H9 (cell line): ENCODE data around the gene GLT1D1. TPM values are rescaled to one million over a fixed set of nuclear protein-coding genes. Genes with fewer than 3 reads are reported as not detected.

Source experiments
- DNase-seq: peaks from one replicate; pipeline ENCODE4 v3.0.0-alpha.2; 2017
- H2AFZ ChIP-seq: one replicate; pipeline ENCODE4 v1.6.1; 2013; ENCODE audit warnings: mild to moderate bottlenecking, low read length, control low read depth, moderate library complexity
- H2AK5ac ChIP-seq: 2 replicates; pipeline ENCODE4 v1.6.1; 2013; ENCODE audit warnings: low read length, control low read depth, mixed read lengths; ENCODE audit not compliant: insufficient read length
- H2BK120ac ChIP-seq: one replicate; pipeline ENCODE4 v1.6.1; 2013; ENCODE audit warnings: low read depth, mild to moderate bottlenecking, low read length, control low read depth, inconsistent platforms; ENCODE audit not compliant: poor library complexity, severe bottlenecking
- H2BK12ac ChIP-seq: 2 replicates; pipeline ENCODE4 v1.6.1; 2013; ENCODE audit warnings: low read length, control low read depth, mixed read lengths, low read depth; ENCODE audit not compliant: insufficient read length
- H2BK15ac ChIP-seq: 2 replicates; pipeline ENCODE4 v1.6.1; 2013; ENCODE audit warnings: low read depth, low read length, control low read depth
- H2BK20ac ChIP-seq: one replicate; pipeline ENCODE4 v1.6.1; 2013; ENCODE audit warnings: low read depth, mild to moderate bottlenecking, low read length, control low read depth, inconsistent platforms; ENCODE audit not compliant: poor library complexity, severe bottlenecking
- H2BK5ac ChIP-seq: 2 replicates; pipeline ENCODE4 v1.6.1; 2013; ENCODE audit warnings: low read length, control low read depth, mixed read lengths; ENCODE audit not compliant: insufficient read length
- H3K14ac ChIP-seq: 2 replicates; pipeline ENCODE4 v1.6.1; 2013; ENCODE audit warnings: low read length, control low read depth; ENCODE audit not compliant: insufficient read depth
- H3K18ac ChIP-seq: 2 replicates; pipeline ENCODE4 v1.6.1; 2013; ENCODE audit warnings: low read depth, mild to moderate bottlenecking, mixed read lengths, low read length, control low read depth; ENCODE audit not compliant: insufficient read length
- H3K23ac ChIP-seq: 2 replicates; pipeline ENCODE4 v1.6.1; 2013; ENCODE audit warnings: low read length, control low read depth, mixed read lengths, low read depth; ENCODE audit not compliant: insufficient read length
- H3K23me2 ChIP-seq: 2 replicates; pipeline ENCODE4 v1.6.1; 2013; ENCODE audit warnings: low read depth, mild to moderate bottlenecking, mixed read lengths, low read length, control low read depth; ENCODE audit not compliant: insufficient read length, poor library complexity, severe bottlenecking
- H3K27ac ChIP-seq: 2 replicates; pipeline ENCODE4 v1.5.1; 2013; ENCODE audit warnings: low read length, control low read depth, mixed read lengths, low read depth; ENCODE audit not compliant: insufficient read length
- H3K27me3 ChIP-seq: 2 replicates; pipeline ENCODE4 v1.6.1; 2013; ENCODE audit warnings: low read length, control low read depth, inconsistent platforms; ENCODE audit not compliant: insufficient read depth
- H3K4ac ChIP-seq: 2 replicates; pipeline ENCODE4 v1.6.1; 2013; ENCODE audit warnings: low read depth, mild to moderate bottlenecking, control low read depth, inconsistent platforms, low read length, moderate library complexity
- H3K4me1 ChIP-seq: 2 replicates; pipeline ENCODE4 v1.6.1; 2013; ENCODE audit warnings: low read length, control low read depth, inconsistent platforms; ENCODE audit not compliant: insufficient read depth
- H3K4me2 ChIP-seq: 2 replicates; pipeline ENCODE4 v1.6.1; 2013; ENCODE audit warnings: low read length, control low read depth, mixed read lengths; ENCODE audit not compliant: insufficient read length, insufficient read depth
- H3K56ac ChIP-seq: 2 replicates; pipeline ENCODE4 v1.6.1; 2013; ENCODE audit warnings: low read depth, mild to moderate bottlenecking, mixed read lengths, low read length, control low read depth; ENCODE audit not compliant: insufficient read length
- H3K79me1 ChIP-seq: 2 replicates; pipeline ENCODE4 v1.6.1; 2013; ENCODE audit warnings: low read depth, mild to moderate bottlenecking, moderate library complexity, low read length, control low read depth, inconsistent platforms; ENCODE audit not compliant: insufficient read depth, poor library complexity, severe bottlenecking
- H3K79me2 ChIP-seq: 2 replicates; pipeline ENCODE4 v1.6.1; 2013; ENCODE audit warnings: low read length, control low read depth, inconsistent platforms; ENCODE audit not compliant: insufficient read depth
- H3K9ac ChIP-seq: 2 replicates; pipeline ENCODE4 v1.6.1; 2013; ENCODE audit warnings: low read length, control low read depth, mixed read lengths; ENCODE audit not compliant: insufficient read length; ENCODE audit errors: extremely low read depth
- H3K9me3 ChIP-seq: one replicate; pipeline ENCODE4 v1.6.1; 2013; ENCODE audit warnings: low read depth, low read length, inconsistent platforms; ENCODE audit not compliant: control insufficient read depth
- H3T11ph ChIP-seq: one replicate; pipeline ENCODE4 v1.6.1; 2013; ENCODE audit warnings: mild to moderate bottlenecking, low read length, control low read depth, inconsistent platforms
- H4K20me1 ChIP-seq: one replicate; pipeline ENCODE4 v1.6.1; 2013; ENCODE audit not compliant: control insufficient read depth, insufficient read length, insufficient read depth
- H4K5ac ChIP-seq: 2 replicates; pipeline ENCODE4 v1.6.1; 2013; ENCODE audit warnings: low read depth, mild to moderate bottlenecking, mixed read lengths, low read length, control low read depth; ENCODE audit not compliant: insufficient read length
- H4K8ac ChIP-seq: replicated peaks from 2 replicates; pipeline ENCODE4 v1.6.1; 2013; ENCODE audit warnings: low read length, control low read depth, mixed read lengths, low read depth; ENCODE audit not compliant: insufficient read length
- H4K91ac ChIP-seq: 2 replicates; pipeline ENCODE4 v1.6.1; 2013; ENCODE audit warnings: low read depth, mild to moderate bottlenecking, moderate library complexity, mixed read lengths, low read length, control low read depth; ENCODE audit not compliant: insufficient read length
- H3K27ac Mint-ChIP-seq, 3 experiments: 2 replicates in 2 of 3; 3 replicates in 1 of 3; pipeline ENCODE4 v1.8.0; 2020 to 2021; ENCODE audit warnings: mixed read lengths in 3 of 3, mild to moderate bottlenecking in 1 of 3, moderate library complexity in 1 of 3
- H3K27me3 Mint-ChIP-seq: 2 replicates; pipeline ENCODE4 v1.8.0; 2021; ENCODE audit warnings: low read depth, mild to moderate bottlenecking, moderate library complexity, mixed read lengths
- H3K36me3 Mint-ChIP-seq, 3 experiments: 2 replicates in 2 of 3; 3 replicates in 1 of 3; pipeline ENCODE4 v1.8.0; 2020 to 2021; ENCODE audit warnings: low read depth in 3 of 3, mixed read lengths in 3 of 3; ENCODE audit not compliant: insufficient read depth in 1 of 3
- H3K4me1 Mint-ChIP-seq, 2 experiments: 2 replicates each; pipeline ENCODE4 v1.8.0; 2020; ENCODE audit warnings: mixed read lengths in 2 of 2
- H3K4me3 Mint-ChIP-seq, 2 experiments: 2 replicates in 1 of 2; 3 replicates in 1 of 2; pipeline ENCODE4 v1.8.0; 2020 to 2021; ENCODE audit warnings: mild to moderate bottlenecking in 2 of 2, mixed read lengths in 2 of 2, moderate library complexity in 1 of 2
- H3K9me3 Mint-ChIP-seq, 2 experiments: 2 replicates in 1 of 2; 3 replicates in 1 of 2; pipeline ENCODE4 v1.8.0; 2020; ENCODE audit warnings: mild to moderate bottlenecking in 2 of 2, mixed read lengths in 2 of 2, moderate library complexity in 1 of 2
- CTCF ChIP-seq: fragments of 200-600 bp; sonication (generic); conservative IDR thresholded peaks from 3 replicates; pipeline ENCODE4 v1.8.0; 2021; ENCODE audit warnings: antibody characterized with exemption, mild to moderate bottlenecking
- WGBS: extraction: QIAGEN DNeasy Blood & Tissue Kit; methylation state at CpG from one replicate; pipeline ENCODE4 v1.1.7; 2013; ENCODE audit warnings: missing lambda C conversion rate, low lambda C conversion rate, mixed read lengths; ENCODE audit not compliant: insufficient read length; ENCODE audit errors: extremely low coverage; 5-methylcytosine and 5-hydroxymethylcytosine counted together
- total RNA-seq: library from RNA; stranded (reverse); gene quantifications from 2 replicates; pipeline ENCODE4 v1.2.1, GENCODE V29; 2021

Gene GLT1D1
- total RNA-seq, 1 experiment from 2014 or later, result 7.0 TPM

GRCh38 chr12:128947209-128947608 lies 93.9 kb downstream of the GLT1D1 start:
- H3K56ac ChIP-seq, result no peak overlapping the region
- H2AK5ac ChIP-seq, result no peak overlapping the region
- H4K5ac ChIP-seq, result no peak overlapping the region
- H3K27me3 Mint-ChIP-seq, result no peaks in the 10 kb centered on the region
- no peak for TF ChIP-seq CTCF
- no peak overlapping the region for H3K4ac ChIP-seq
- no peak overlapping the region for H2BK12ac ChIP-seq
- H3K79me2 ChIP-seq, result no peaks in the 10 kb centered on the region
- H3K27ac Mint-ChIP-seq, result peak overlapping the region in 1 of 3 experiments; percentile 5; a peak in 1 of 7 replicates
- H3K18ac ChIP-seq, result no peak overlapping the region
- no peaks in the 10 kb centered on the region; the same call in 1 of the 2 replicates for H3K27me3 ChIP-seq
- H3K9me3 ChIP-seq, result no peaks in the 10 kb centered on the region
- no peaks in the 10 kb centered on the region for H3K79me1 ChIP-seq
- no peak overlapping the region for H2AFZ ChIP-seq
- H3K4me1 Mint-ChIP-seq, result peaks cover 2 to 4% of the 10 kb centered on the region in 2 experiments; a peak in 3 of 4 replicates
- no peaks in the 10 kb centered on the region for H3K23me2 ChIP-seq
- no peaks in the 10 kb centered on the region for H3K9me3 Mint-ChIP-seq
- no peak overlapping the region for H2BK15ac ChIP-seq
- no peak overlapping the region for H2BK5ac ChIP-seq
- H4K20me1 ChIP-seq, result peaks cover 3% of the 10 kb centered on the region
- DNase-seq, result no peak
- no peak overlapping the region for H3K23ac ChIP-seq
- H3K4me3 Mint-ChIP-seq, result no peak overlapping the region
- no CpG with 5 or more reads among the region's 10 CpGs for WGBS
- H3K4me1 ChIP-seq, result no peaks in the 10 kb centered on the region
- no peak overlapping the region for H2BK20ac ChIP-seq
- no peak overlapping the region for H4K91ac ChIP-seq
- no peak overlapping the region for H3K27ac ChIP-seq
- H3T11ph ChIP-seq, result no peak overlapping the region
- H4K8ac ChIP-seq, result no peak overlapping the region
- H3K9ac ChIP-seq, result no peak overlapping the region
- no peaks in the 10 kb centered on the region for H3K36me3 Mint-ChIP-seq
- H3K4me2 ChIP-seq, result no peak overlapping the region
- no peak overlapping the region for H3K14ac ChIP-seq
- no peak overlapping the region for H2BK120ac ChIP-seq
